Uterus (tissue), 4 donors: ENCODE measurements around the gene PPP2R5B. TPM values are rescaled to one million over a fixed set of nuclear protein-coding genes. Genes with fewer than 3 reads are reported as not detected.
A peak's percentile ranks its signal among the peaks of the same experiment; 100 is the strongest.

Experiments
- DNase-seq, 2 donors: peaks; one replicate each; pipeline ENCODE4 v3.0.0-alpha.2; 2019 to 2020
- H3K27ac ChIP-seq, 2 donors: fragments of 200-600 bp; sonication (generic); 1 replicate in 1 of 2; 2 replicates in 1 of 2; pipeline ENCODE4 v1.5.1; 2016 to 2018
- H3K27me3 ChIP-seq, 2 donors: fragments of 200-600 bp; sonication (generic); one replicate each; pipeline ENCODE4 v1.5.1; 2018 to 2019; ENCODE audit warnings: control low read depth in 1 of 2
- H3K36me3 ChIP-seq, 2 donors: fragments of 200-600 bp; sonication (generic); one replicate each; pipeline ENCODE4 v1.5.1; 2019; ENCODE audit warnings: control low read depth in 1 of 2
- H3K4me1 ChIP-seq, 2 donors: fragments of 200-600 bp; sonication (generic); one replicate each; pipeline ENCODE4 v1.5.1; 2018 to 2019; ENCODE audit warnings: control low read depth in 1 of 2
- H3K4me3 ChIP-seq, 2 donors: fragments of 200-600 bp; sonication (generic); 1 replicate in 1 of 2; 2 replicates in 1 of 2; pipeline ENCODE4 v1.5.1; 2018 to 2019; ENCODE audit warnings: mild to moderate bottlenecking in 1 of 2
- H3K9me3 ChIP-seq, 2 donors: fragments of 200-600 bp; sonication (generic); one replicate each; pipeline ENCODE4 v1.5.1; 2019; ENCODE audit warnings: control low read depth in 1 of 2
- CTCF ChIP-seq, 4 experiments: fragments of 200-600 bp in 2 of 4; fragments of 450-650 bp in 2 of 4; sonication (generic) in 2 of 4; IDR thresholded peaks; one replicate each; pipeline ENCODE4 v1.5.1; 2016 to 2019; ENCODE audit warnings: antibody characterized with exemption in 4 of 4, mild to moderate bottlenecking in 2 of 4, moderate library complexity in 1 of 4
- POLR2A ChIP-seq, 2 donors: fragments of 450-650 bp; IDR thresholded peaks; one replicate each; pipeline ENCODE4 v1.6.1; 2016; ENCODE audit warnings: antibody characterized with exemption in 2 of 2, mild to moderate bottlenecking in 1 of 2, moderate library complexity in 1 of 2
- intact Hi-C: fragments of 100-400 bp; cut with DNase I; formaldehyde crosslinking; loops from one replicate; pipeline ENCODE4 v1.15.1; 2023; ENCODE audit warnings: low total_unique reads
- total RNA-seq, 4 donors: library from RNA; depleted of rRNA in 3 of 4; stranded (reverse); fragments of >200 nt in 3 of 4; gene quantifications; one replicate each; pipeline versions ENCODE4 v1.1.0 to v1.2.4, GENCODE V29; 2014 to 2023
- donor health status: DM: yes; HTN: yes; CAD: no.

Gene PPP2R5B
- total RNA-seq, 4 donors from 2014 or later, result 6.7 to 23.4 (median 13.0) TPM

GRCh38 chr11:64916775-64917662, 7.5 kb upstream of the PPP2R5B start, which contains the start of gene ATG2A:
TSS of gene ATG2A (minus strand) at chr11:64917209. CDS start at chr11:64917135, 74 bp downstream.
- TF ChIP-seq POLR2A (IDR thresholded peaks at IDR 0.05) (peak; percentile 79 to 88), CTCF (IDR thresholded peaks at IDR 0.05) (peak in 2 of 4 experiments; percentile 16 to 40)
- no peaks in the 10 kb centered on the region for H3K27me3 ChIP-seq
- H3K36me3 ChIP-seq, result no peaks in the 10 kb centered on the region
- intact Hi-C loops, result no loop called here
- H3K9me3 ChIP-seq, result no peaks in the 10 kb centered on the region
- H3K27ac ChIP-seq, result peak within 1 kb of the TSS; percentile 87 to 95
- no peaks in the 10 kb centered on the region for H3K4me1 ChIP-seq
- DNase-seq, result peak; percentile 99
- H3K4me3 ChIP-seq, result peak within 1 kb of the TSS; percentile 81 to 85

GRCh38 chr11:64917663-64917995, 6.9 kb upstream of the PPP2R5B start:
- DNase-seq, result no peak
- H3K36me3 ChIP-seq, result no peaks in the 10 kb centered on the region
- TF ChIP-seq CTCF (IDR thresholded peaks at IDR 0.05) (no peak), POLR2A (IDR thresholded peaks at IDR 0.05) (no peak)
- no peaks in the 10 kb centered on the region for H3K9me3 ChIP-seq
- no peaks in the 10 kb centered on the region for H3K27me3 ChIP-seq
- intact Hi-C loops, result no loop called here
- peak overlapping the region; percentile 87 to 95 for H3K27ac ChIP-seq
- peak overlapping the region; percentile 45 to 81 for H3K4me3 ChIP-seq
- no peaks in the 10 kb centered on the region for H3K4me1 ChIP-seq

GRCh38 chr11:64918017-64918416, 6.5 kb upstream of the PPP2R5B start:
- H3K4me1 ChIP-seq, result no peaks in the 10 kb centered on the region
- no peak for TF ChIP-seq POLR2A (IDR thresholded peaks at IDR 0.05)
- TF ChIP-seq CTCF (IDR thresholded peaks at IDR 0.05), result peak in 1 of 4 experiments; percentile 20
- H3K27ac ChIP-seq, result peak overlapping the region; percentile 87 to 95
- no peaks in the 10 kb centered on the region for H3K27me3 ChIP-seq
- no peak for DNase-seq
- H3K36me3 ChIP-seq, result no peaks in the 10 kb centered on the region
- intact Hi-C loops, result no loop called here
- peak overlapping the region; percentile 45 to 81 for H3K4me3 ChIP-seq
- no peaks in the 10 kb centered on the region for H3K9me3 ChIP-seq

GRCh38 chr11:64919627-64920026, 4.9 kb upstream of the PPP2R5B start:
- intact Hi-C loops, result no loop called here
- Histone ChIP-seq H3K27me3 (no peaks in the 10 kb centered on the region), H3K4me3 (no peak overlapping the region)

More at GRCh38 chr11:64919627-64920026, 4.9 kb upstream of the PPP2R5B start:
- Histone ChIP-seq H3K27ac (no peak overlapping the region), H3K9me3 (no peaks in the 10 kb centered on the region), H3K4me1 (no peaks in the 10 kb centered on the region), H3K36me3 (no peaks in the 10 kb centered on the region)
- TF ChIP-seq POLR2A (IDR thresholded peaks at IDR 0.05), result no peak
- TF ChIP-seq CTCF (IDR thresholded peaks at IDR 0.05), result no peak
- DNase-seq, result no peak
